GM18951 (cell line): ENCODE results near the gene NUBP2.

Source experiments
- POLR2A ChIP-seq: IDR thresholded peaks from 4 replicates; pipeline ENCODE4 v1.6.1; 2011; ENCODE audit warnings: mild to moderate bottlenecking; ENCODE audit not compliant: insufficient read length, insufficient read depth; ENCODE audit errors: extremely low read depth
- in situ Hi-C: fragments of 300-500 bp; cut with MboI; formaldehyde crosslinking; loops from one replicate; pipeline ENCODE4 v1.12.0; 2022; ENCODE audit warnings: low sequenced_read_pairs, mixed read lengths, inconsistent platforms; ENCODE audit not compliant: unreplicated experiment

NUBP2 gene

GRCh38 chr16:1777375-1778199, 5.2 kb upstream of the NUBP2 start:
- TF ChIP-seq POLR2A = no peak
- in situ Hi-C loops = no loop called here

- in situ Hi-C loops = no loop called here
- TF ChIP-seq POLR2A = no peak
Observed at GRCh38 chr16:1778200-1779179, 4.3 kb upstream of the NUBP2 start.

- in situ Hi-C loops = no loop called here
- no peak for TF ChIP-seq POLR2A
Observed at GRCh38 chr16:1779234-1779701, 3.5 kb upstream of the NUBP2 start.

GRCh38 chr16:1779741-1780676, 2.8 kb upstream of the NUBP2 start:
- TF ChIP-seq POLR2A = no peak
- in situ Hi-C loops = no loop called here

- in situ Hi-C loops = no loop called here
Observed at GRCh38 chr16:1780677-1781072, 2.1 kb upstream of the NUBP2 start.

GRCh38 chr16:1781254-1781653, 1.5 kb upstream of the NUBP2 start:
- in situ Hi-C loops = no loop called here
- TF ChIP-seq POLR2A = no peak

More at GRCh38 chr16:1780677-1781072, 2.1 kb upstream of the NUBP2 start:
- TF ChIP-seq POLR2A = no peak

GRCh38 chr16:1781758-1782407, 877 bp upstream of the NUBP2 start:
- peak; percentile 9 for TF ChIP-seq POLR2A
- in situ Hi-C loops = no loop called here

- in situ Hi-C loops = no loop called here
- TF ChIP-seq POLR2A = no peak
Observed at GRCh38 chr16:1784977-1785845, 2.5 kb downstream of the NUBP2 start.

- TF ChIP-seq POLR2A = no peak
- in situ Hi-C loops = no loop called here
Observed at GRCh38 chr16:1785846-1786170, 3.0 kb downstream of the NUBP2 start.

- TF ChIP-seq POLR2A = no peak
- in situ Hi-C loops = no loop called here
Observed at GRCh38 chr16:1786242-1787055, 3.7 kb downstream of the NUBP2 start.

- TF ChIP-seq POLR2A = no peak
- in situ Hi-C loops = no loop called here
Observed at GRCh38 chr16:1787056-1787321, 4.2 kb downstream of the NUBP2 start.
